GM12801 (cell line): Measurements from ENCODE around the gene SHISA3.

Experiments
- CTCF ChIP-seq: IDR thresholded peaks from one replicate; pipeline ENCODE4 v1.5.1; 2011; ENCODE audit warnings: control low read depth; ENCODE audit not compliant: insufficient read length; ENCODE audit errors: extremely low read depth

The SHISA3 gene

GRCh38 chr4:42446823-42447222 is 49.5 kb downstream of the SHISA3 start:
- TF ChIP-seq CTCF = no peak
